ENCODE results near the gene BIN2.
"Not testable (repeated sequence)": the region's sequence is repeated elsewhere in the genome, so short reads cannot be mapped to it uniquely, and the experiment has no call there.

The BIN2 gene

DNA sequence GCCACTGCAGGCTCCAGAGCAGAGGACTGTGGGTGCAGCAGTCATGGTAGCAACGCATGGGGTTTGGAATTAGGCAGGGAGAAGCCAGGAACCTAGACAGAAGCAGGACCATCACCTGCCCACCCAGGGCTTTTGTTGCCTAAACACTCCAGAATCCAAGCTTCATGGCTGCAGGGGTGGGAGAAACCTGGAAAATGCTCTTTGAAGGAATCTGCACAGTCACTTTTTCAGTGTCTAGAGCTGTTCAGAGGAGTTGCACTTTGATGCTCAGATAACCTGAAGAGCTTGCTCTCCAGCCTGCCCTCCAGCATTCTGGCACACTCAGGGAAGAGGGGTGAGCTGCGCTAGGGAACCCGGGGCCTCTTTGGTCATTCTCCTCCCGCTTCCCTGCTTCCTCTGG lies 24.1 kb upstream of the BIN2 start:
- FAIRE-seq (no peak), DNase-seq (ENCODE audit: insufficient read length, low spot score) (no peak)

- FAIRE-seq (no peak), DNase-seq (ENCODE audit: insufficient read length, low spot score) (no peak)
Observed at GRCh38 chr12:51346581-51346980, 22.6 kb upstream of the BIN2 start, which contains the start of gene CELA1. TSS of gene CELA1 (minus strand) at chr12:51346679. CDS start at chr12:51346638, 41 bp downstream.

DNA sequence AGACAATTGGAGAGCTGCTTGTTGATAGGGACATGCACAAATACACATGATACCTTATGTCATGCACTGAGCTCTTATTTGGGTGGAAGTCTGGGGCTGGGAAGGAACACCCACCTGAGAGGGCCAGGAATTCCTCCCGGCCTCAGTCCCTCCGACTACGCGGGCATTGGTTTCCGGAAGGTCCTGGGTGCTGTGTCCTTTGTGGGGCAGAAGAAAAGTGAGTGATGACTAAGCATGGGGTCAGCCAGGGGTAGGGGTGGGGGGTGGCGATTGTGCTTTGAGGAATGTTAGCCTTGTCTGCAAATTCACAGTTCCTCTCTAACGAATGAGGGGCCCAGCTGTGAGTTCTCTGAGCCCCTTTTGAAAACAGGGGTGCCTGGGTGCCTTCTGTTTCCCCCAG lies 21.7 kb upstream of the BIN2 start:
- DNase-seq (ENCODE audit: insufficient read length, low spot score) = no peak
- FAIRE-seq = no peak

GRCh38 chr12:51343201-51343600 lies 19.2 kb upstream of the BIN2 start:
- DNase-seq (ENCODE audit: insufficient read length, low spot score) (no peak), FAIRE-seq (no peak)

DNA sequence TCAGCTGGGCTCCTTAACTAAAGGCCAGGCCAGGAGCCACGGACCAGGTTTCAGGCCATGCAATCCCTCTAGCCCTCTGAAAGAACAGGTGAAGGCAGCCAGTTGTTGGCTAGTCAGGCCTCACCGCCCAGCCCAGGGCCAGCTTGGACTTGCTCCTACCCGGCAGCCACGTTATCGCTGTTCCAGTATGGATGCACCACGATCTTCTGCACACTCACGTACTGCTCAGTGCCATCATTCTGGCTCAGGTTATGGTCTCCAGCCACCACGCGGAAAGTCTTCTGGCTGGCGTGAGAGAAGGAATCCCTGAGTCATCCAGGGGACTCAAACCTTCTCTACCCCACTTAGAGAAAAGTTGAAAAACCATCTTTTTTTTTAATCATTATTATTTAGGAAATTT lies 18.4 kb upstream of the BIN2 start:
- DNase-seq (ENCODE audit: insufficient read length, low spot score) (no peak), FAIRE-seq (no peak)

DNA sequence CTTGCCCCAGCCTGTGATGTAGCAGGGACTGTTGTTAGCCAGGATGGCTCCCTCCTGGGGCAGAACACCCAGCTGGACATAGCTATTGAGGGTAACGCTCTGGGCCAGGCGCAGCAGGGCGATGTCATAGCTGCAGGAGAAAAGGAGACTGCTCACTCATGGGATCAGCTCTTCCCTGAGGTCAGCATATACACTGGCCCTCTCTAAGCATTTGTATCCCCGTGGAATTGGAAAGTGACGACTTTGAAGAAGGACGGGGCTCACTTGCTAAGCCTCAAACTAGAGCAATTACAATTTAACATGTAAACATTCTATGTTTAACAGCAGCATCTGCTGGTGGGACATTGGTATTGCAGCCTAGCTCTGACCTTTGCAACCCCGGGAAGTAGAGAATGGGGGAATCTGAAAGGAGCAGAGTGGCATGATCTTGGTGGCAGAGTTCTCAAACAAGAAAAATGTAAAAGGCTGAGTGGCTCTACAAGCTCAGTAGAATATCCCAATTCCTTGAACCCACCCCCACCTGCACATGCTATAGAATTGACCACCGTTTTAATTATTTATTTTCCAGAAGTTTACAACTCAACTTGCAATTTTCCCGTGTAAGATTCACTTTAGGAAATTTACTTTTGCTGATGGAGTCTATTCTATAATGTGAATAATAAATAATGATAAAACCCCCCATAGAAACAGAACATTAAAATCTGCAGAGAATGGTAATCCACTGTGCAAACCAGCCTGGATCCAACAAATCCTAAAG lies 17.5 kb upstream of the BIN2 start:
- FAIRE-seq (peak; percentile 89), DNase-seq (ENCODE audit: insufficient read length, low spot score) (peak; percentile 62)

- FAIRE-seq (no peak), DNase-seq (ENCODE audit: insufficient read length, low spot score) (no peak)
Observed at GRCh38 chr12:51339750-51340149, 15.8 kb upstream of the BIN2 start.

- FAIRE-seq; DNase-seq (ENCODE audit: insufficient read length, low spot score): not testable (repeated sequence)
Observed at GRCh38 chr12:51337336-51337735, 13.4 kb upstream of the BIN2 start.

DNA sequence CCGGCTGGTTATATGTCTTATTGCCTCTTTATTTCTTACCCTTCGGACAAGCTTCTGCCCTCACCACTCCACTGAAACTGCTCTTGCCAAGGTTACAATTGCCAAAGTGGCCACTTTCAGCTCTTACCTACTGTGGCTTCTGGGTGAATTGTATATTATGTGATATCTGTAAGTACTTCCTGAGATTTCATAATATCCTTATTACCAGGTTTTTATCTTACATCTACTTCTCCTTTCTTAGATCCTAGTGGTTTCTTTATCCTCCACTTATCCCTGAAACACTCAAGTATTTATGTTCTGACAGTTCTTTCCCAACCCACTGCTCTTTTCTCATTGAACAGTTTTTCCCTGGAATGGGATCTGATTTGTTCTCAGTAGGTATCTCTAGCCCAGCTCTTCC lies 12.0 kb upstream of the BIN2 start:
- DNase-seq (ENCODE audit: insufficient read length, low spot score) = no peak
- FAIRE-seq = no peak

GRCh38 chr12:51334764-51335163 lies 10.8 kb upstream of the BIN2 start:
- FAIRE-seq = no peak
- no peak for DNase-seq (ENCODE audit: insufficient read length, low spot score)

DNA sequence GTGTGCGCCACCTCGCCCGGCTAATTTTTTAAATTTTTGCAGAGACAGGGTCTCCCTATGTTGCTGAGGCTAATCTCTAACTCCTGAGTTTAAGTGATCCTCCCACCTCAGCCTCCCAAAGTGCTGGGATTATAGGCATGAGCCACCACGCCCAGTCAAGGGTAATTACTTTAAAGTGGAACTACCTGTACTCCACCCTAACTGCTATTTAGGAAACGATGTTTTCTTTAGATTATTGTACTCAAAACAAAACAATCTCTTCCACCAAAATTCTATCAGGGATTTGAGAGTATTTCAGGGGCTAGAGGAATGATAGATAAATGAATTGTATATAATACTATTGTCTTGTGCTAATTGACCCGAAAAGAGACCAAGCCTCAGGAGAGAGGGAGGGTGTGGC lies 9.6 kb upstream of the BIN2 start:
- DNase-seq (ENCODE audit: insufficient read length, low spot score) (no peak), FAIRE-seq (no peak)

DNA sequence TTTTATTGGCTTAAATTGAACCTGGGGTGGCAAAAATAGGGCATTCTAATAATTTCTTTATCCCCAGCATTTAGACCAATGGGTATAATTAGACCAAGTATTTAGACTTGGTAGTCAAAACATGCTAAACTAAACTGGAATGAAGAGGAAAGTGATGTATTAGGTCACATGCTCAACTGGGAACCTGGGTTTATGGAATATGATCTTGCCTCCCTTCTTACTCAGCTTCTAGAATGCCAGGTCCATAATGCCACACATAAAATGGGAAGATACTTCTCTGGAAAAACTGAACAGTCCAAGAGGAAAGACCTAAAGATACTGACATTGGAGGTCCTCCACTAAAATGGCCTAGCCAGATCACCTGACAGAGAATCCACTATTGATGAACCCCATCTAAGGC lies 6.2 kb upstream of the BIN2 start:
- FAIRE-seq = no peak
- DNase-seq (ENCODE audit: insufficient read length, low spot score) = no peak

- DNase-seq (ENCODE audit: insufficient read length, low spot score) = no peak
- no peak for FAIRE-seq
Observed at GRCh38 chr12:51329742-51330141, 5.8 kb upstream of the BIN2 start.

- FAIRE-seq (no peak), DNase-seq (ENCODE audit: insufficient read length, low spot score) (no peak)
Observed at GRCh38 chr12:51328587-51328986, 4.6 kb upstream of the BIN2 start.

GRCh38 chr12:51326698-51327439 lies 2.9 kb upstream of the BIN2 start:
- peak; percentile 37 for FAIRE-seq

GRCh38 chr12:51324953-51325352 lies 979 bp upstream of the BIN2 start:
- FAIRE-seq (no peak), DNase-seq (ENCODE audit: insufficient read length, low spot score) (no peak)

More at GRCh38 chr12:51326698-51327439, 2.9 kb upstream of the BIN2 start:
- peak; percentile 53 for DNase-seq (ENCODE audit: insufficient read length, low spot score)

DNA sequence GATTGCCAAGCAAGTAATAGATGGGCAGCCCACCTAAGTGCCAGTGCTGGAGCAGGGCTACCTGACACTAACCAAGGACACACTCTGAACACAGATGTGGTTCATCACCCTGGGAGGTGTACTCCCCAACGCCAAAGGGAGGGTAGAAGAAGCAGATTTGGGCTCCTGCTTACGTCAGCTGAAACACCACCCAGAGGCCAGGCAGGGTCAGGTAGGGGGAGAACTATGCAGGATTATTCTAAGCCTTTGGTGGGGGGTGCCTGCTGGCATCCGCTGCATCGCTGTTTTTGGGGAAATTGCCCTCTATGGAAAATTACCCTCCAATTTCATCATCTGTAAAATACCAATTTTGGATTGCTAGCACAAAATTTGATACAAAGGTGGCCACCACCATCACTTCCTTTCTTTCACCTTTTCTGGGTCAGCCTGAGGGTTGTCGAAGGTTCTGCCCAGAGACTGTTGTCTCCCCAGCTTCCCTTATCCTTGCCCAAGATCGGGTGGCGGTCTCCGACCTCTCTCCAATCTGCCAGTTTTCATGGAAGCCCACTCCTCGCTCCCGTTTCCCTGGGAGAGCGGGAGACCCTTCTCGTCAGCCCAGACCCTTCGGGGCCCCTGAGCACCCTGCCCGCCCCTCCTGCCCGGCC lies 535 bp downstream of the BIN2 start:
- DNase-seq (ENCODE audit: insufficient read length, low spot score) = no peak
- peak; percentile 73 for FAIRE-seq

DNA sequence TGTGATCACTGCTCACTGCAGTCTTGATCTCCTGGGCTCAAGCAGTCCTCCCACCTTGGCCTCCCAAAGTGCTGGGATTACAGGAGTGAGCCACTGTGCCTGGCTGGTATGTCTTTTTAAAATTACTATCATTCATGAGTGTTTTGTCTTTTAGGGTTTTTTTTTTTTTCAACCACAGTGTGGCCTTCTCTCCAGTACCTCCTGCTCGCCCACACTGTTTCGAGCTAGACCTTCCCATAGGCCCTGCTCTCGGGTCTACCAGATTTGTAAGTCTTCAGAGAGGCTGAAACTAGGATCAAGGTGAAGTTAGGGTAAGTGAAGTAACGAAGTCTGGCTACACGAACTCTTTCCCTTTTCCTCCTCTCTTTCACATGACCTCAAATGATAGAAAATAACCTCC lies 1.5 kb downstream of the BIN2 start:
- no peak for DNase-seq (ENCODE audit: insufficient read length, low spot score)
- peak; percentile 75 for FAIRE-seq

DNA sequence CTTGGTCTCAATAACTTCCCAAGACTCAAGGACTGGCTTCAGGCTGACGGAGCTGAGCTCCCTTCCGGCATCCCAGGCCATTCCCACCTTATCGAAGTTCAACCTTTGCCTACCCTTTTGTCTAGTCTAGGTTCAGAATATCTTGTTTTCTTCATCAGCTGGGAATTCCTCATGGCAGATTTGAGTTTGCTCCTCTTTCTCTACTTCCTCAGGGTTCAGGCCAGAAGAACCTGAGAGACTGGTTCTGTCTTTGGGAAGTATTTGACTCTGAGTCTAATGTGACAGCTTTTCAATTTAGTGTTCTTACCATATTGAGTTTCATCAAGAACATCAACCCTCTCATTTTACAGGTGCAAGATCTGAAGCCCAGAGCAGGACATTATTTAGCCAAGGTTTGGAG lies 2.1 kb downstream of the BIN2 start:
- no peak for DNase-seq (ENCODE audit: insufficient read length, low spot score)
- FAIRE-seq = no peak

- peak; percentile 33 for FAIRE-seq
Observed at GRCh38 chr12:51320695-51321320, 3.2 kb downstream of the BIN2 start.

DNA sequence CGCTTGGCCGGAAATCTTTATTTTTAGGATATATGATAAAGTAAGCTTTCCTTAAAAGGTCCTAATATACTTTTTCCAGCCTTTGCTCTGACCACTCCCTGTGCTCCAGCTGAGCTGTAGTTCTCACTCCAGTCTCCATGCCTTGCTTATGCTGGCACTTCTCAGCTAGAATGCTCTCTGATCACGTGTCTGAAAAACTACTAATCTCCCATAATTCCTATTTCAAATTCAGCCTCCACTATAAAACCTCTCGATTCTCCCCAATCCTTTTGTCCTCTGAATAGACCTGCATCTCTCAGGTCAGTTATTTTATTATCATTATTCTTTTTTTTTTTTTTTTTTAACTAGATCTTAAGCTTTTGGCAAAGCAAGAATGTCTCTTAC lies 3.7 kb downstream of the BIN2 start:
- DNase-seq (ENCODE audit: insufficient read length, low spot score) (no peak), FAIRE-seq (no peak)

More at GRCh38 chr12:51320695-51321320, 3.2 kb downstream of the BIN2 start:
- no peak for DNase-seq (ENCODE audit: insufficient read length, low spot score)

All from GM19239 (cell line).